GM18873 (cell line): ENCODE results near the gene CSMD2.

ENCODE experiments used
- ATAC-seq: cut with Tn5 transposase; IDR thresholded peaks from one replicate; pipeline ENCODE4 v1.9.1; 2021; ENCODE audit warnings: mild to moderate bottlenecking, moderate library complexity, moderate number of reproducible peaks; ENCODE audit not compliant: unreplicated experiment, low FRiP score

The CSMD2 gene

DNA sequence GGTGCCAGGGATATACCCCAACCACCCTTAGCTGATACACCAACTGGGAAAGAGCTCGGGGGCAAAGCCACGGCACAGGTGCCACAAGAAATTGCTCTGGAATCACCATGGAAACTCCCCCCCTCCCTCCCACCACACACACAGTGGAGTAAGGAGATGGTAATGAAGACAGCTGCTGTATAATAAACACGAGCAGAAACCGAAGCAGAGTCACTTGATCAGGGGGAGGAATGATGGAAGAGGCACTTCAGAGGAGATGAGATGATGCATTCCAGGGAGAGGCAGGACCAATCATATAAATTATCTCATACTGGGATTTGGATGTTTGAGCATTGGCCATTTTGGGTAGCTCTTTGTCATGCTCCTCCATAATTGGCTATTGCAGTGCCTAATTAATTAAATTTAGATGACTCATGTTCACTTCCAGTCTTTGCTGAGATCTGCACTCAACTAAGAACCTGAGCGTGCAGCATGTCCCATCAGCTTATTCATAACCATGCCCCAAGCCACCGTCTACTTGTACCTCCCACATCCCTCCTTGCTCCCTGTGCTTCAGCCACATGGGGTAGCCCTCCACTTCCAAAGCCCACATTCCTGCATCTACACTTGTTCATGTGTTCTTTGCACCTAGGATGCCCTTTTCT, 503.1 kb downstream of the CSMD2 start:
- ATAC-seq = no peak

DNA sequence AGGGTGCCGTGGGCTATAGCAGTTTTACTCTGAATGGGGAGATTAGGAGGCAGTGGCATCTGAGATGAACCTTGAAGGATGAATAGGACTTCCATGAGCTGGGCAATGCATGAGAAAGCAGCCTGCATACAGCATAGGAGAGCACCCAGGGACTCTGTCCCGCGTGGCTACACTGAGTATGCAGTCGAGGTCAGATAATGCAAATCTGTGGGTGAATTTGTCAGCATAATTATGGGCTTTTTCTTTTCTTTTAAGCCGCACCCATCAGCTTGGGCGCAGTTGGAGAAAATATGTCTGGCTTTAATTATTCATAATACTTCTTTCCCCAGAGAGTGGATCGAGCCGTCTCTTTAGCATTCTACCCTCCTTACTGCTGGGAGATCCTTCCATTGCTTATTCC, 504.1 kb downstream of the CSMD2 start:
- no peak for ATAC-seq

DNA sequence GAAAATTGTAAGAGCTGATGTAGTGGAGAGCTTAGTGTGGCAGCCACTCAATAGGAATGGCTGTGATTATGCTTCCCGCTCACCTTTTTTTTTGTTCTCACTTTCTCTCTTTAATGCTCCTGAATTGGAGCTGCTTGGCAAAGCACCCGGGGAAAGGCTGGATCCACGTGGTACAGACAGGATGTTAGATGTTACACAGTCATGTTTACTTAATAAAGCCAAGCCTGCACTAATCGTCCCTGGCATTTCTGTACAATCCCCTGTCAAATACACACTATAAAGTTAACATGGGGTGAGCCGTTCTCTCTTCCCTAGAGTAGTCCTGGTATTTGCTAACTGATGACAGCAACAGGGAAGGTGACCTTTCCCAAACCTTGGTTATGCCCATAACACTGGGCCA, 504.8 kb downstream of the CSMD2 start:
- ATAC-seq = no peak

DNA sequence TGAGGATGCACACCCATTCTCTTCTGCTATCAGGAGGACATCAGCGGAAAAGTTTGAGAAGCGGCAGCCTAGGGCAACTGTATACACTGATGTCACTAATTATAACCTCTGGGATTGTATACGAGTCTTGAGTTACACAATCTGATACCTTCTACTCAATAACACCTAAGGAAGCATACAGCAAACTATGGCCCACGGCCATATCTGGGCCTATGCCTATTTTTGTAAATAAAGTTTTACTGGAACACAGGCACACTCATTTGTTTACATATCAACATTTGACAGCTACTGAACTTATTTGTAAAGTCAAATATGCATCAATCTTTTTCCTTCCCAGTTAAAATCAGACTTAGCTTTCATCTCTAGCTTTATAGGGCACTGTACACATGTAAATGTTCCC, 505.4 kb downstream of the CSMD2 start:
- ATAC-seq = no peak

DNA sequence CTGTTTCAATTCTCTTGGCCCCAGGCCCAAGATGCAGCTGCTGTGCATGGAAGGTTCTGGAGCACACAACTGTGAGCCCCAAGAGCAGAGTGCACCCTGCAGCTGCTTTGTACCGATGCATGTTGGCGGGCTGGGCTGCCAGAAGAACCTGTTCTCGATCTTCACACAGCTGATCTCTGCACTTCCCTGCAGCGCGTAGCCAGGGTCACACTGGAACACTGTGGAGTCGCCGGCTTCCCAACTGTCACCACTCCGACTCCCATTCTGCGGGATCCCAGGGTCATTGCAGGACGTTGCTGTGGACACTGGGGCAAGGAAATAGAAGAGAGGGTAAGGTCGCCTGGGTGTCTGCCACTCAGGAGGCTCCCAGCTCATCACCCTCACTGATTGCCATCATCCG, 507.2 kb downstream of the CSMD2 start:
- ATAC-seq = no peak

DNA sequence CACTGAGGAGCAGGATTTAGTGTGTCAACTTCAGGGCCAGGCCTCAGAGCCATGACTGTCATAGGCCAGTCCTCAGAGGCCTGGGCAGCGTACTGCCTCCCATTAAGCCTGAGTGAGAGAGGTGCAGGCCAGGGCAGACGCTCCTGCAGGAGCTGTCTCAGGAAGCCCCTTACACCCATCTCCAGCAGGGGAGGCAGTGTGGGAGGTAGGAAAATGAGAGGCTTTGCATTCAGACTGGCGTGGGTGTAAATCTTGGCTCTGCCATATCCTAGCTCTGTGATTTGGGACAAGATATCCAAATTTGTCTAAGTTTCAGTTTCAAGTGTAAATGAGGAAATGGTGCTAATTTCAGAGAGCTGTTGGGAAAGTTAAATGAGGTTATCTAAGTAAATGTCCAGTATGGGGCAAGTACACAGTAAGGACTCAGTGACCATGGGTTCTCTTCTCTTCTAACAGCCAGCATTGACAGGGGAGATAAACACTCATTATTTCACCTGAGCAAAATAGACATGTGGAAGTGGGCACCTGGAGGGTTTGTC, 508.5 kb downstream of the CSMD2 start:
- ATAC-seq = no peak

DNA sequence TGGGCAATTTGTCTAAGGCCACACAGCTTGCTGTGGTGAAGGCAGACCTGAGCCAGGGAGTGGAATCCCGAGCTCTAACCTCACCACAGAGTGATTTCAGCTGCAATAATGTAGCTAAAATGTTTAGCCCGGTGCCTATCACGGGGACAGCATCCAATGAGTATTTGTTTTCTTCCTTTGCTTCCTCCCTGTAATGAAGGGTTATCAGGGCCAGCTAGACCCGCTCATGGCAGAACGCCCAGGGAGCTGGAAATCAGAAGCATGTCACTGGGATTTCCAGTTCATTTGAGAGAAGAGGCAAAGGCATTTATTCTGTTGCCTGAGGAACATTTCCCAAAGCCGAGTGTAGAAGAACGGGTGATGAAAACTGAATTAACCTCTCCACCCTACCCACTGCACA, 509.5 kb downstream of the CSMD2 start:
- no peak for ATAC-seq

DNA sequence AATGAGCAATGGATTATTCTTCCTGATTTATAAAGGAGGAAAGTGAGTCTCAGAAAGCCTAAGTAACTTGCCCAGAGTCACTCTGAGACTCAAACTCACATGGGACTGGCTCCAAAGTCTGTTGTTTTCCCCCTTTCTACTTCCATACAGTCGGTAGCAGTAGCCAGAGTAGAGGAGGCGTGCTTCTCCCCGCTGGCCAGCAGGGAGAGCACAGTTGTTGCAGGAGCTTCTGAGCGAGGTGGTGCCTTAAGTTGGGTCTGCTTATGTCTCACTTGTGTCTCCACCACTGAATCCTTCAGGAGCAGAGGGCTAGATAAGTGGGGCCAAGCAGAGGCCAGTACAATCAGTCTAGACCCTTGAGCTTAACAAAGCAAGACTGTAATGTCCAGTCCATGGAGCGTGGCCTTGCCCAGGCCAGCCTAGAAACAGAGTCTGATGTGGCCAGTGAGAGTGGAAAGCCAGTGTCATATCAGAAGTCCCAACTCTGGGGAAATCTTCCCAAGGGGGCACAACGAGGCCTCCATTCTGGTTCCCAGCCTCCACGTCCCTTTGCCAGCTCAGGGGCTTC, 510.7 kb downstream of the CSMD2 start:
- ATAC-seq = no peak

DNA sequence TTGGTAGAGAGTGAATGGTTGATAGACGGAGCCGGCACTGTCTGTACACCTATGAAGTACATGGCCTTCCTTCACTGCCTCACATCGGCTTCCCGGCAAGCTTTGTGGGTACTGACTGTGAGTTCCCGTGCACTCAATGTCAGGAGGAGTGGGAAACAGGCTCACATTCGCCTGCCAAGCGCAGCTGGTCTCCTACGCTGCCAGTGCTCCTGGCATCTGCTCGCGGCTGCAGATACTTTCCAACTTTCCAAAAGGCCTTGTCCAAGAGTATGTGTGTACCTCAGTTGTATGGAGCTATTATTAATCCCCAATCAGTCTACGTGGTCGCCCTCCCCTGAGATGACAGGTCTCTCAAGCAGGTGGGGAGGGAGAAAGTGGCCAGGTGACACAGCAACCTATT, 511.8 kb downstream of the CSMD2 start:
- ATAC-seq = no peak

DNA sequence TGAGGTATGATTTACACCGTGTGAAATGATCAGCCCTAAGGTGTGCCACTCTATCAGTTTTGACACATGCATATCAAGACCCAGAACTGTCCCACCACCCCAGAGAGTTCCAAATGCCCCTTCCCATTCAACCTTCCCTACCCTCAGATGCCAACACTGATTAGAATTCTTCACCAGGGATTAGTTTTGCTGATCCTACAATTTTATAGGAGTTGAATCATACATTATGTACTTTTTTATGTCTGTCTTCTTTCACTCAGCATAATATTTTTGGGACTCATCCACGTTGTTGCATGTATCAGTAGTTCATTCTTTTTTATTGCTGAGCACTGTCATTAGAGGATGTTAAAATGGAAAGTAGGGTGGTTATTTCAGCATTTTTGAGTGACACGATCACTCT, 514.3 kb downstream of the CSMD2 start:
- no peak for ATAC-seq

DNA sequence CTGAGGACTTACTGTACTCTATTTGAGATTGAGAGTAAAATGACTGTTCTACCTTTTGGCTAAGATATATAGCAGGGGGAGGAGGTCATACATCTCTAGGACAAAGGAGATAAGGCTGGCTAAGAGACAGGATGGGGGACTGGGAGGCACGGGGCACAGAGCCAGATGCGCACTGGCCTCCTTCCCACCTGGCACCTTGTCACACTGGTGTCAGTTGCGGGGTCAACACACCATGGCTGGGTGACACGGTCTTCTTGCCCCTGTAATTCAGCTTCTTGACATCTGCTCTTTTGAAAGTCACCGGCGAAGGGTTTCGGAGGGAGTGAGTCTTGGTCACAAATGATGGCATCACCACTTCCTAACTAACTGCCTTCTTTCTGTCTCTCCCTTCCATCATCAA, 515.3 kb downstream of the CSMD2 start:
- ATAC-seq = no peak

DNA sequence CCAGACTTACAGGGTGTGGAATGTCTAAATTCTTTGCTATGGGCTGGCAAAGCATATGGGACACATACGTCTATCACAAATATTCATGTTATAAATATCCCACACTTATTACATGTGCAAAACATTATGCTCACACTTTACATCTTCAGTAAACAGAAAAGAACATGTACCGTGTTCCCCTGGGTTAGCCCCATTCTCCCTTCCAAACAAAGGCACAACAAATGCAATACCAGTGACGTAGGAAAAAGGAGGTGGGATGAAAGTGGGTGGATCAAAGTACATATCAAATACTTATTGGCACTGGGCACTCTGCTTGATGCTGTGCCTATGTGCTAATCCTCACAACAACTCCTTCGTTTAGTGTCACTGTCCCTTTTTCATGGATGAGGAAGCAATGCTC, 521.8 kb downstream of the CSMD2 start:
- no peak for ATAC-seq

DNA sequence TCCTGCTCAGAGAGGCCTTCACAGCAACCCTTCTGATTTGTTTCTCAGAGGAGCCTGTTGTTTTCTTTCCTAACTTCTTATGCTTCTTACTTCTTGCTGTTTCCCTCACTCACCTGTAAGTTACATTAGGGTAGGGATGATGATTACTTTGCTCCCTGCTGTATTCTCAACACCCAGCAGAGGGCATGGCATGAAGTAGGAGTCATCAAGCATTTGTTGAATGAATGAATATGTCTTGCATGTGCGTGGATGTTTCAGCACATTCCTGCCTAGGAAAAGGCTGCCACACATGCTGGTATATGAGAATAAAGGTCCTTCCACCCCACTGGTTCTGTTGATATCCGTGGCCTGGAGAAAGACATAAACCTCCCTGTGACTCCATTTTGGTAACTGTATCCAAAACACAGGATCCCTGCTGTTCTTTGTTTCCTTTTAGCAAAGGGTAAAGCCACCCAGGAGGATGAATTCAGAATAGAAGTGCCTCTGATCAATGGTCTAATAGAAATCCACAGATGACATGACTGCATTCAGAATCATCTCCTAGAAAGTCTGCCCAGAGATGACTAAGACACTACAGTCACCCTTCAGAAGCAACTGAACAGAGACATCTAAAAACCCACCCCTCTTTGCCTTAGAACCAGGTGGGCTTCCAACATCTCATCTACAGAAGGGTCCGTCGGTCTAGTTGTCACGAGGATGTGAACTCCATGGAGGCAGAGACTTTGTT, 523.8 kb downstream of the CSMD2 start:
- ATAC-seq = no peak

DNA sequence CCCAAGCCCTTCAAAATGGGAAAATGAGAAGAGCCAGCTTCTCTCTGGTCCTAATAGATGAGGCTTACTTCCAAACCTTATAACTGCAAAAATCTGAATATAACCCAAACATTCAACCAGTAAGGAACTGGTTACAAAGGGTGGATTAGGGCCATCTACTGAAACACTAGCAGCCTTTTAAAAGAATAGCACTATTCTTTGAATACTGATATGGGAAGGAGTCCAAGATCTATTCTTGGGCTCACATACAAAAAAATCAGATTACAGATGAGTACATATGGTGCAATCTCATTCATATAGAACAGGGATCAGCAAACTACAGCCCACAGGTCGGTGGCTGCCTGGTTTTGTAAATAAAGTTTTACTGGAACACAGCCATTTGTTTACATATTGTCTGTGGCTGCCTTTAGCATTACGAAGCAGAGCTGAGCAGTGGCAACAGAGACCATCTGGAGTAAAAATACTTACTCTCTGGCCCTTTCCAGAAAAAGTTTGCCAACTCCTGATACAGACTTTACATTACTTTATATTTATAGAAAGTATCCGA, 524.8 kb downstream of the CSMD2 start:
- no peak for ATAC-seq

DNA sequence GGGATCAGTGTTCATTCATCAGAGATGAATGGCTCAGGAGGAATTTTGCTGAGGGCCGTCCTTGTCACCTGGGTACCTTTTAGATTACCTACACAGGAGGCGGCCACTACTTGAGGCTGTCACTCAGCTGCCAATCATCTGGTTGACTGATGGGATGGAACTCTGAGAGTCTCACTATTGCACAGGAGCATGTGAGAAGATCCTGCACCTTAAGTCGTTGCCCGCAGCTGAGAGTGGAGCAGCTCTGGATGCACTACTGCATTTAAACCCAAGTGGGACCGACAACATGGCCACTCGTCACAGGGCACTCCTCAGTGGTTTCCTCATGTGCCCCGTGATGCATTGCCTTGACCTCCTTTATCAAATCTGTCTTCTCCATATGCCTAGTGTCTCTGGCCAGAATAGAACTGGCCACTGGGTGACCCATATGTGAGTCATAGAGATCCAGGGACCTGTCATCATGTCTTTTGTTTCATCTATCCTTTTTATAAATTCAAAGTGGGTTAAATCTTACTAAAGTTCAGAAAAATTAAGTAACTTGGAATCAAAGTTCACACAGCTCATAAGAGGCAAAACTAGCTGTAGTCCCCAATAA, 527.1 kb downstream of the CSMD2 start:
- ATAC-seq = no peak

DNA sequence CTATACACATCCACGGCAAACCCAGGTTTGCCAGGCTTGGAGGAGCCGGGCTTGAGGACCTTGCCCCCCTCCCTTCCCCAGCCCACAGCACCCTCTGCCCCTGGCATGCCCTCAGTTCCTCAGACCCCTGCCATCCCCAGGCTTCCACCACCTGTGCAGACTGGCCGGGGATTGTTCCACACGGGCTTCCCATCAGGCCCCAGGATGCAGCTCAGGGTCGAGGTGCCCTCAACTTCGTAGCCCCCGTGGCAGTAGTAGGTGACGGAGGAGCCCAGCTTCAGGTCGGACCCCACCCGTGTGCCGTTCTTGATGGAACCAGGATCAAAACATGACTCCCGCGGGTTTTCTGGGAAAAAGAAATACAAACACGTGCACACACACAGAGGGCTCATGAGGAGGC, 528.8 kb downstream of the CSMD2 start:
- no peak for ATAC-seq

DNA sequence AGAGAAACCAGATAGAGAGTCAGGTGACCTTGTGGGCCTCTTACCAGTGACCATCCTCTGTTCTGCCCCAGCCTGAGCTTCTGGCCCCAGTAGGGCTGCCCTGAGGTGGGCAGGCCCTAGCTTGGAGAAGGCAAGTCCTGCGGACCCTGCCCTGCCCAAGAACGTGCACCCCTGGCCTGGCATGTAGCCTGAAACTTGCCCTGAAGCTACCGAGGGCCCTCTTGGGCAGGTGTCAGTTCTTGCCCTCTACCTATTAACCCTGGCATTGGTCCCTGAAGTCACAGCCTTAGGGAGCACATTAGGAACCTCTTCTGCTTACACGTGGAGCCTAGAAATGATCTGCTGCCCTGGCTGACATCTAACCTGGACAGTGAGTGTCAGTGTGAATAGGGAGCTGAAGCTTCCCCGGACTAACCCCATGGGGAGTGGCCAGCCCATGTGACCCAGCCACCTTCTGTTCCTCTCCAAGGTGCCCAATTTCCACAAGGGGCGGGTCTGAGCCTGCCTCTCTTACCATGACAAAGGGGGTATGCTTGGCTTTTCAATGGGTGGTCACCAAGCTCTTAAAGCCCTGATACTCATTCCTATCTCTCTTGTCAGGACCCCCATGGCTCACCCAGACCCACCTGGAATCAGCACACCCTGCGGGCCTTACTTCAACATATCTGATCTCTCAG, 529.6 kb downstream of the CSMD2 start:
- ATAC-seq = no peak

DNA sequence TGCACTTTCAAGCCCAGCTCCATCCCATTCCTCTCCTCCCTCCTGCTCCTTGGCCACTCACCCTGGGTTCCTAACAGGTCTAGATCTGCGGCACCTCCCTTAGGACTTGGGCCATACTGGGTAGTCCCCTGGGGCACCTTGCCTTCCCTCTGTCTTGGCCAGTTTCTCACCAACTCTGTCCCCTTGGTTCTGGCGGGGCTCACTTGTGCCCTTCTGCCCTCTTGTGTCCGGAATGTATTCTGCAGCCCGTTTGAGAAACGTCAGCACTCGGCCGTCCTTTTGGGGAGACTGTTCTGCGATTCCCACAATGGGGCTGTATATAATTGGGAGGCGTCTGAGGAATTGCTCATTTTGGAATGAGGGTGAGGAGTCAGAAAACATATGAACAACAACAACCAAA, 530.2 kb downstream of the CSMD2 start:
- no peak for ATAC-seq

DNA sequence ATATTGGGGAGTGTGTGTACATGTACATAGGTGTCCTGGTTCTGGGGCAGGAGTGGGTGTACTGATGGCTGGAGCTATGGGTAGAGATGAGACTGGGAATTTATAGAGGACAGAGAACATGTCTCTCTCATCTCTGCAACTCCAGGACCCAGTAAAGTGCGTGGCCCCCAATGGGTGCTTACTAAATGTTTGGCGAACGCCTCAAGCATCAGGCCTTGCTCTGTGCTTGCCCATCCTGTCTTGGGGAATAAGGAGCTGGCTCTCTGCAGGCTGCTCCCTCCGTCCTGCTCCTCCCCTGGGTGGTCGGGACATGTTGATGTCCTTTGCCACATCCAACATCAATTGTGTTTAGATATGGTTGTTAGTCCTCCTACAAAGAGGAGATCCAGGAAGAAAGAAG, 530.9 kb downstream of the CSMD2 start:
- no peak for ATAC-seq

DNA sequence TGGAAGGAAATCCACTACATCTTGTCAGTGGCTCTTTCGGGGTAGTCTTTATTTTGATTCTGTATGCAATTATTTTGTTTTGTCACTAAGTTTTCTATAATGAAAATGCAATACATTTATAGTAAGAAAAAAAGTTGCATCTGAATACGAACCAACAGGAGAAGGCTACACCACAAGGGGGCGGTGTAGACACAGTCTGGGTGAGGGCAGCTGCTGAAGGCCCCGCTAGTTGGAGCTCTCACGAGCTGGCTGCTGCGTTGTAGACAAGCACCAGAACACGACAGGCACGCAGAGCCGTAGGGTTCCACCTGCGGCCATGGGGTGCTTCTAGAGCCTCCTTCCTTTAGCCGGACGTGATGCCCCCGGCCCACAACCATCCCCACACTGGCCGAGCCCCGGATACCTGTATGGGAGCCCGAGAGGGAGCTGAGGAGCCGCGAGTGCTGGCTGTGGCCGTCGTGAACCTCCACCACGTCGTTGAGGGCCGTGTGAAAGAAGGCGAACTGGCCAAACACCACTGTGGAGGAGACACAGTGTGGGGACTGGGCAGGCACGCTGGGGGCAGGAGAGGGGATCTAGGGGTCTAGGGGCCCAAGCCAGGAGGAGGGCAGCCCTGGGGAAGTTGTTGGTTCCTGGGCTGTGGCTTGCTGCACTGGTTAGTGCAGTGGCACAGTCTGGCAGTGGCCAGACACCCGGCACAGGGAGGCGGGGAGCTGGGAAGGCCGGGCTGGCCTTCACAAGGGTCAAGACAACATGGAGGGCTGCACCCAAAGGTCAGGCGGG, 531.8 kb downstream of the CSMD2 start:
- ATAC-seq = no peak
